Chondrocyte (in vitro differentiated cells): Measurements from ENCODE around the gene CEP72. TPM values are rescaled to one million over a fixed set of nuclear protein-coding genes. Genes with fewer than 3 reads are reported as not detected.
A peak's percentile ranks its signal among the peaks of the same experiment; 100 is the strongest.

Experiments used
- DNase-seq: peaks from one replicate; pipeline ENCODE4 v3.0.0; 2021; ENCODE audit warnings: mixed read lengths, low spot score
- H3K27ac Mint-ChIP-seq: one replicate; pipeline ENCODE4 v1.8.0; 2021; ENCODE audit warnings: mild to moderate bottlenecking, moderate library complexity, mixed read lengths; ENCODE audit not compliant: unreplicated experiment
- H3K27me3 Mint-ChIP-seq: 2 replicates; pipeline ENCODE4 v1.8.0; 2021; ENCODE audit warnings: low read depth, mixed read lengths
- H3K36me3 Mint-ChIP-seq: 2 replicates; pipeline ENCODE4 v1.8.0; 2021; ENCODE audit warnings: low read depth, mixed read lengths
- H3K4me1 Mint-ChIP-seq: 2 replicates; pipeline ENCODE4 v1.8.0; 2021; ENCODE audit warnings: low read depth, mild to moderate bottlenecking, mixed read lengths
- H3K4me3 Mint-ChIP-seq: one replicate; pipeline ENCODE4 v1.8.0; 2021; ENCODE audit warnings: mild to moderate bottlenecking, moderate library complexity, mixed read lengths; ENCODE audit not compliant: unreplicated experiment
- H3K9me3 Mint-ChIP-seq: 2 replicates; pipeline ENCODE4 v1.8.0; 2021; ENCODE audit warnings: low read depth, mixed read lengths
- CTCF ChIP-seq: fragments of 200-600 bp; sonication (generic); IDR thresholded peaks from 2 replicates; pipeline ENCODE4 v1.5.0; 2021; ENCODE audit warnings: antibody characterized with exemption, mild to moderate bottlenecking, moderate library complexity
- total RNA-seq: library from RNA; stranded (reverse); gene quantifications from 3 replicates; pipeline ENCODE4 v1.2.1, GENCODE V29; 2021

CEP72 gene
- total RNA-seq, 1 donor from 2014 or later: 3.3 TPM

DNA sequence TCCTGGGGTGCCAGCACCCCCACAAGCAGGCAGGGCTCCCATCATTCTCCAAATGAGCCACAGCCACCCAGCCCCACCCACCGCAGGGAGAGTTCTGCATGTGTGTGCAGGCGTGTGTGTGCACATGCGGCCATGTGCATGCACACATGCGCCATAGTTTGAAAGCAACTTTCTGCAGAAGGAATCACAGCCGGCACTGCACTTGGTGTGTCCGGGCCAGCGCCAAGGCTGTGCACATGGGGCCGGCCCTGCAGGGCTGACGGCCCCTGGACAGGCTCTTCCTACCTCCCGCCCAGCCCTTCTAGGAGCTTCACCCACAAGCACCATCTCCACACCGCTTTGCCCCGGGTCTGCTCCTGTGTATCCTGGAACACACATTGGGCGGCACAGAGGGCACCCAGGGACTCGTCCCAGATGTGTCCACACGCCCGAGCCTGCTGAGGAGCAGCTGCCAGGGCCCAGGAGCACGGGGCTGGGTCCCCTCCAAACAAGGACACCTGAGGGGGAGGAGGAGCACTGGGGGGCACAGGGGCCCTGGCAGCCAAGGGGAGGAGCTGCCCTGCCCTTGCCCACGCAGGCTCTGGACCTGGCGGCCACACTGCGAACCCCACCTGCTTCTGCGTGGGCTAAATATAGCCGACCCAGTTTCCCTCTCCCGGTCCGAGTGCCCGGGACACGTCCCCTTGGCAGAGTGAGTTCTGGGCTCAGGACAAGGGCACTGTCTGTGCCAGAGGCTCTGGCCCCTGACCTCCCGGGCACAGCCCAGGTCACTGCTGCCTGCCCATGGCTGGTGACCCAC lies 61.9 kb downstream of the CEP72 start:
- Mint-ChIP-seq H3K36me3 (no peaks in the 10 kb centered on the region), H3K9me3 (no peaks in the 10 kb centered on the region), H3K4me3 (no peak overlapping the region), H3K27me3 (peaks cover 12% of the 10 kb centered on the region), H3K27ac (no peak overlapping the region), H3K4me1 (peaks cover 9% of the 10 kb centered on the region)
- no peak for TF ChIP-seq CTCF
- DNase-seq: peak; percentile 89

DNA sequence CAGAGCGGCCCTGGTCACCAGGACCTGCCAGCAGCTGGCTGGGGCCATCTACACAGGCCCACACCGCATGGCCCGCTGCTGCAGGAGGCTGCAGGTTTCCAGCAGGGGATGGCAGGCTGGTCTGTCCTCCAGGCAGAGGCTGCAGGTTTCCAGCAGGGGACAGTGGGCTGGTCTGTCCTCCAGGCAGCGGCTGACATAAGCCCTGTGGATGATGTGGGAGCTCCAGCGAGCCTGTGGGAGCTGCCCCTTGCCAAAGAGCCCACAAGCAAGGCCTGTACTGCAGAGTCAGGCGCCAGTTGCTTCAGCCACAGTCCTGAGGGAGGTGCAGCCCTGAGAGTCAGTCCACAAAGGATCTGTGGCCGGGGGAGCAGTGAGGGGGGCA lies 62.5 kb downstream of the CEP72 start:
- Mint-ChIP-seq H3K27ac (no peak overlapping the region), H3K36me3 (no peaks in the 10 kb centered on the region), H3K4me1 (peaks cover 9% of the 10 kb centered on the region), H3K4me3 (no peak overlapping the region), H3K27me3 (peaks cover 12% of the 10 kb centered on the region), H3K9me3 (no peaks in the 10 kb centered on the region)
- no peak for TF ChIP-seq CTCF
- DNase-seq: no peak

DNA sequence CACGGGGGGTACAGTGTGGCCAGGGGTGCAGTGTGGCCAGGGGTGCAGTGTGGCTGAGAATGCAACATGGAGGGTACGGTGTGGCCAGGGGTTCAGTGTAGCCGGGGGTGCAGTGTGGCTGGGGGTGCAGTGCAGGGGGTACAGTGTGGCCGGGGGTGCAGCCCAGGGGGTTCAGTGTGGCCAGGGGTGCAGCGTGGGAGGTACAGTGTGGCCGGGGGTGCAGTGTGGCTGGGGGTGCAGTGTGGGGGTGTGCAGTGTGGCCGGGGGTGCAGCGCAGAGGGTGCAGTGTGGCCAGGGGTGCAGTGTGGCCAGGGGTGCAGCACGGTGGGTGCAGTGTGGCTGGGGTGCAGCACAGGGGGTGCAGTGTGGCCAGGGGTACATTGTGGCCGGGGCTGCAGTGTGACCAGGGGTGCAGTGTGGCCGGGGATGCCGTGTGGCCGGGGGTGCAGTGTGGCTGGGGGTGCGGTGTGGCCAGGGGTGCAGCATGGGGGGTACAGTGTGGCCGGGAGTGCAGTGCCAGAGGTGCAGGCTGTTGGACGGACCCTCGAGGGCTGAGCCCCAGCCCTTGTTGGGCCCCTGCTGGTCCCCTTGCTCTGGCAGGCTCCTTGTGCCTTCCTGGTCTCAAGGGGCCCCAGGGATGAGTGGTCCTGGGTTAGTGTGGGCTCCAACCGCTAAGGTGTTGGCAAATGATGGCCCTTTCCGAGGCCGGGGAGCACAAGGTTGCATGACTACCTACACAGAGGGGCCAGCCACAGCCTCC lies 63.2 kb downstream of the CEP72 start:
- DNase-seq: peak; percentile 73
- no peak for TF ChIP-seq CTCF

DNA sequence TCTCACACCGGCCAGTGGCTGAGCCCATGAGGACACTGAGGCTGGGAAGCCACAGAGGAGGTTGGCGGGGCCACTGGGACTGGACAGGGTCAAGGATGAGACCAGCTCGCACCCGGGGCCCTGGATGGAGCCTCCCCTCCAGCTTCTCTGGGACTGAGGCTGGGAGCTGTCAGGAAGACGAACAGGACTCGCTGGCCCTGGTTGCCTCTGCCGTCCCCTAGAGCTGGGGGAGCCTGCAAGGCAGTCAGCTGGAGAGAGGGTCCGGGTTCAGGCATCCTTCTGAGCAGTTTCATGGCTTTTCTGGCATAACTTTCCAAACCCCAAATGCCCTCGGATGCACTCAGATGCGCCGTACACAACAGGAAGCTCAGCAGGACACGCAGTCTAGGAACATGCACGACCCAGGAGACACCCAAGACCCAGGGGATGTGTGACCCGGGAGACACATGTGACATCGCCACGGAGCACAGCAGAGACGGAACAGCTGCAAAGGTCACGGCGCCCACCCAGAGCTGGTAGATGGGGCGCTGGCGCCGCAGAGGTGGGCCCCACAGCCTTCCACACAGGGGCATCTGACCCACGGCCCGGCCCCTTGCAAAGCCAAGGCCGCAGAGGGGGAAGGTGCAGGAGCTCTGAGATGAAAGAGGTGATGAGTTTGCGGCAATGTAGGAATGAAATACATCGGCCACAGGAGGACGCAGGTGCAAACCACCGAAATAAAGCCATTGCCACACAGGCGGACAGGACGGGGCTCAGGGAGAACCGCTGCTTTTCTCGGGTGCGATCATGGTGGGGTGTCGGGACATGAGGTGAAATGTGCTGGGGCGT lies 63.9 kb downstream of the CEP72 start:
- Mint-ChIP-seq H3K9me3 (no peaks in the 10 kb centered on the region), H3K36me3 (no peaks in the 10 kb centered on the region), H3K4me3 (no peak overlapping the region), H3K4me1 (peaks cover 9% of the 10 kb centered on the region), H3K27me3 (peaks cover 12% of the 10 kb centered on the region), H3K27ac (no peak overlapping the region)
- peak; percentile 88 for DNase-seq
- no peak for TF ChIP-seq CTCF

More for the DNA sequence above, 63.2 kb downstream of the CEP72 start:
- Mint-ChIP-seq H3K27me3 (peaks cover 12% of the 10 kb centered on the region), H3K4me3 (no peak overlapping the region), H3K27ac (no peak overlapping the region), H3K9me3 (no peaks in the 10 kb centered on the region), H3K36me3 (no peaks in the 10 kb centered on the region), H3K4me1 (peaks cover 9% of the 10 kb centered on the region)

GRCh38 chr5:676699-677076 lies 64.5 kb downstream of the CEP72 start:
- H3K27ac Mint-ChIP-seq: no peak overlapping the region
- H3K4me3 Mint-ChIP-seq: no peak overlapping the region
- H3K36me3 Mint-ChIP-seq: no peaks in the 10 kb centered on the region
- peaks cover 12% of the 10 kb centered on the region for H3K27me3 Mint-ChIP-seq
- TF ChIP-seq CTCF: no peak
- no peaks in the 10 kb centered on the region for H3K9me3 Mint-ChIP-seq
- DNase-seq: no peak
- H3K4me1 Mint-ChIP-seq: peaks cover 9% of the 10 kb centered on the region
